Measurements from ENCODE around the gene UBE2QL1.

DNA sequence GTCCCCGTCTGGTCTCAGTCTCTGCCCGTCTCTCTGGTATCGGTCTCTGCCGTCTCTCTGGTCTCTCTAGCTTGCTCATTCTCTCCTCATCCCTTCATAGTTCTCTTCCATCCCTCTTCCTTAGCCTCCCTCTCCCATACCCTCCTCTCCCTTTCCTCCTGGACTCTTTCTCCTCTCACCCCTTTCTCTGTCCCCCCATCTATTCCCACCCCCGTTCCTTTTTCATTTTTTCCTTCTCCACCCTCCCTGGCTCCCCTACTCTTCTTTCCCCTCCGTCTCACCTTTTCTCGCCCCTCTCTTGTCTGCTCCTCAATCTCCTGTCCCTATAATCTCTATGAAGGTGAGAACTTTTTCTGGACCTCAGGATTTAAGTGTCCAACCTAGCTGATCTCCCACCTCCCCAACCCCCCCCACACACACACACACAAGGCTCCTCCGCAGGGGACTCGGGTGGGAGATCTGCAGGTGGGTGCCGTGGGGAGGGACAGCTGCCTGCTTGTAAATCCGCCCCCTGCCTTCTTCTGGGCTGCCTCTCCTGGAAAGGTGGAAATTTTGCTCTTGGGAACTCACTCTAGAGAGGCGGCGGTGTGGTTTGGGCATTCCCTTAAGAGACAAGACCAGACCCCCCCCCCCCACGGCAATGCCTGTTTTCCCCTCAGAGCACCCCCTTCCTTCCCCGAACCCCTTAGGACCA lies 953 bp downstream of the UBE2QL1 start:
- no peak for TF ChIP-seq ZNF274 (IDR thresholded peaks at IDR 0.05; ENCODE audit: borderline replicate concordance, extremely low read depth, low read length)
- TF ChIP-seq RFX5 (IDR thresholded peaks at IDR 0.05; ENCODE audit: borderline replicate concordance, low read depth, low read length) = no peak

Data from H1 (cell line).